GM18909 (cell line): ENCODE data around the gene SLC38A10.
A peak's percentile ranks its signal among the peaks of the same experiment; 100 is the strongest.

ENCODE experiments used
- ATAC-seq: cut with Tn5 transposase; IDR thresholded peaks from one replicate; pipeline ENCODE4 v1.9.1; 2021; ENCODE audit warnings: mild to moderate bottlenecking; ENCODE audit not compliant: unreplicated experiment, poor library complexity

SLC38A10 gene

DNA sequence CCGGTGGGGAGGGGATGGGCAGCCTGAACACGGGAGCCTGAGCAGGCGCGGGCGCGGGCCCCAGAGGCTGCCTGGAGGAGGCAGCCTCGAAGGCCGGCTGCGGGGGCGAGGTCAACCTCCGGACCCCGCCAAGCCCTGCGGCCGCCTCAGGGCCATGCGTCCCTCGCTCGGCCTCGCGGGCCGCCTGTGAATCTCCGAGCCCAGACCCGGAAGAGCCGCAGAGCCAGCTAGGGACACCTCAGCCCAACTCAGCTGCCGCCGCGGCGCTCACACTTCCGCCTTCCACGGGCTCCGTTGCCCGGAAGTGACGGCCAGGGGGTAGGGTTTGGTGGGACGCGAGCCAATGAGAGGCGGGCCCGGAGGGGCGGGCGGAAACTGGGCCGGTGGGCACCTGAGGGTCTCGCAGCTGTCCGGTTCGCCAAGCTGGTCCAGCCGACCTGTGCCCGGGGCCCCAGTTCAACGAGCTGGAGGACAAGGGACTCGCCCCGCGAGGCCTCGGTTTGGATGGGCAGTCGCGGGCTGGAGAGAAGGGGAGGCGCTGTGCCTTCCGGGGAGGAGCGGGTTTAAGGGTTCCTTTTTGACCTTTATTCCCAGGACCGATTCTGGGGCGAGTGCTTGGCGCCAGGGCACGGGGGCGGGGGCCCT, at the start of gene SLC38A10:
Gene SLC38A10, minus strand, starts transcription at position 277 of the 645 bp plus-strand sequence. CDS start 386 bp downstream, outside the sequence.
- peak; percentile 86 for ATAC-seq

DNA sequence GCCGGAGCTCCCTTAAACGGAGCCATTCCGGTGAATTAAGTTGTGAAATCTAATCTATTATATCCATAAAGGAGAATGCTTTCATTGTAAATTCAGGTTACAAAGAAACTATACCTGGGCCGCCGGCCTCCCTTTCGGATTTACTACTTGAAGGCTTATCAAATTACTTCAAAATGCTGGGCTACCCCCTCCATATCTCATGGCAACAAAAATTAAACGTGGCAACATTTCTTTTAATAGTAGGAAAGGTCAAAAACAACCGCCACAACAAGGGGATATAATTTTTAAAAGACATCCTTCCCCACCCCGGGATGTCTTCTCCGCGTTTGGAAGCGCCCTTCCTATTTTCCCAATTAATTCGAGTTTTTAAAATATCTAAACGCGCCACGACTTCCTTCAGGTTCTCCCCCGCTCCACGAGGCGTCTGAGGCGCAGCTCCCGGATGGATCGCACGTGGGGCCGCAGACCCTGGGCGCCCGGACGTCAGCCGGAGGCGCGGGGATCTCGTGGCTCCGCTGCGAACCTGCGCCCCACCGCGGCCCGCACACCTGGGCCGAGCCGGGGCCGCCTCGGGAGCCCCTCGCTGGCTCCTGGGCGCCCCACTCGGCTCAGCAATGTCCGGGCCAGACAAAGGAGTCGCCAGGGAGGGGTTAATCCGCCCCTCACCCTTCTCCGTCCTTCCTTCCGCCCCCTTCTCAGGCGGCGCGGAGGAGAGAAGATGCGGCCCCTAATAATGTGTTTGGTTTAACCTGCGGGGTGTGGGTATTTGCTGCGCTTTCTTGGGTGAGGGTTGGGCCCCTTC, 47.4 kb upstream of the SLC38A10 start:
- ATAC-seq: no peak

DNA sequence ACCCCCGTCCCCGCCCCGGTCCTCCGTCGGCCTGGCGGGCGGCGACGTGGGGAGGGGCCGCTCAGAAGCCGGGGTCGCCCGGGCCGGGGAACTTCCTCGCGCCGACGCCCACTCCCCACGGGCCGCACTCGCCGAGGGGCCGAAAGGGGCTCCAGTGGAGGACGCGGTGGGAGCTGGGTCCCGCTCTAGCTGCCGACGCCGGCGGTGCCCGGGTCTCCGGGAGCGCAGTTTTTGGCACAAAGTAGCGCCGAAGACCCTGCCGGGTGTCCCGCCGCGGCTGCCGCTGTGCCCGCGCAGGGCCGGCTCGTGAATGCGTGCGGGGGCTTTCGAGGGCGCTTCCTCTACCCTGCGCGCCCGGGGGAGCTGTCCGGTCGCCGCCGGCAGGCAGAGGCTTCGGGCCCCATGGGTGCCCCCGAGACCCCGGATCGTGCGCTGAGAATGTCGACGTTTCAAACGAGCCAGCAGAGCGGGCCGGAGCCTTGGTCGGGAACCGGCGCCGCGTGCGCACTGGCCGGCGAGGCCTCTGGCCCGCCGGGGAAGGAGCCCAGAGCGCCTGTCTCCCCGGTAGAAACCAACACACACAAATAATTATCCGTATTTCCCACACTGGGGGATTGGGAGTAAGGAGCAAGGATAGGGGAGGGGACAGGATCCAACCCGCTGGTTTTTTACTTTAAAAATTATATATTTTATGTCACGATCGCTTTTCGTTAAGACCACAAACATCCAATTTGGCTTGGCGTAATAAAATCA, 46.6 kb upstream of the SLC38A10 start:
- ATAC-seq: no peak

DNA sequence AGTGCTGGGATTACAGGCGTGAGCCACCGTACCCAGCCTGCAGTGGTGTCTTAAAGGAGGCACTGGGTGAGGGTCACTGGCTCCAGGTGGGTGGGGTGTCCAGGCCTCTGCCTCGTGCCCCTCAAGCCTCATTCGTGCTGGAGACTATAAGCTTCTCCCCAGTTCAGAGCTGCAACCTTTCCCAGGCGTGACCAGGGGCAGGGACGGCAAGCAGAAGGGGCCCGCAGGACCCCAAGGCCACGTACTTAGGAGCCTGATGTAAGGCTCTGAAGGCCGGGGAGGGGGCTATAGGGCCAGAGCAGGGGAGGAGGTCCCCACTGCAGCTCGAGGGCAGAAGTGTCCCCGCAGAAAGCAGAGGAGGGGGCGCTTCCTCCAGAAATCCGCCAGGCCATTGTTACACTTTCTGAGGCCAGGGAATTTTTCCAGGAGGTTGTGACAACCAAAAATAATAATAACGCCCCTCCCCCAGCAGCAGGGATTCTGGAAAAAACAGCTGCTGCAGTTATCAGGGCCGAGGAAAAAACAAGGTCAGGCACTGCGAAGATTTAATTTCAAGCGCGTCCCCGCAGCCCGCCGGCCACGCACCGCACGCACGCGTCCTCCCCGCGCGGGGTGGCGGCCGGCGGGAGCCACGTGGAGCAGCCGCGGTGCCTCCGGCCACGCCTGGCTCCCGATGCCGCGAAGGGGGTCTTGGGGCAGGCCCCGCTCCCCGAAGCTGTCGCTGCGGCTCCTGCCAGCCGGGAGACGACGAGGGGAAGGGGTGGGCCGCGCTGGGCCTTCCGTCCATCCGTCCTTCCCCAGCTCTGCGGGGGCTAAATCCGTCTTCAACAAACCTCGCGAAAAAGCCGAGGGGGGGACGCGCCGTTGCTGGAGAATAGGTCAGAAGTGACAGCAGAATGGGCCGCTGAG, 45.8 kb upstream of the SLC38A10 start:
- no peak for ATAC-seq

DNA sequence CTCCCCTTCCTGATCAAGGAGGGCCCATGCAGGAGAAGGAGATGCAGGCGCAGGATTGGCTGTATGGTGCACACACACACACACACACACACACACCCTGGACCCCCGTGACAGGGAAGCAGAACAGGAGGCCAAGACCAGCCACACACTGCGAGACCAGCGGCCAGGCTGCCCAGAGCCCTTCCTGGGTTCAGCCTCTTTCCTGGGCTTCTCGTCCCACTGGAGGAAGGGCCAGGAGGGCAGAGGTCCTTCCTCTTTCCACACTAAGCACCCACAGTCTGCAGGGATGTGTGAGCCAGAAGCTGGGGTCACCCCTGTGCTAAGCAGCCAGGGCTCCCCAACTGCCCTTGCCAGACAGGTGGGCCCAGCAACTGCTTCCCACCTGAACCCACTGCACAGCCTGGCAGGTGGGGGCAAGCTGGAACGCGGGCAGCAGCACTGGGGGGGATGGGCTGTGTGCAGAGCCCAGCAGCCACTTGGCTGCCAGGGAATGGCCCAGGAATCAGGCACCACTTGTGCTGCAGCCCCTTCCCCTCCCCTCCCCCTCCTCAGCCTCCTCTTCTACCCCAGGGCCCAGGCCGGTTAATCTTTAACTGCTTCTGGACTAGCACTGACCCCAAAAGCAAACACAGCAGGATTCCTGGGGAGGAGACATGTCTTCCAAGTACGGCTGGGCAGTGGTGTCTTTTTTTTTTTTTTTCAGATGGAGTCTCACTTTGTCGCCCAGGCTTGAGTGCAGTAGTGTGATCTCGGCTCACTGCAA, 44.6 kb upstream of the SLC38A10 start:
- no peak for ATAC-seq

DNA sequence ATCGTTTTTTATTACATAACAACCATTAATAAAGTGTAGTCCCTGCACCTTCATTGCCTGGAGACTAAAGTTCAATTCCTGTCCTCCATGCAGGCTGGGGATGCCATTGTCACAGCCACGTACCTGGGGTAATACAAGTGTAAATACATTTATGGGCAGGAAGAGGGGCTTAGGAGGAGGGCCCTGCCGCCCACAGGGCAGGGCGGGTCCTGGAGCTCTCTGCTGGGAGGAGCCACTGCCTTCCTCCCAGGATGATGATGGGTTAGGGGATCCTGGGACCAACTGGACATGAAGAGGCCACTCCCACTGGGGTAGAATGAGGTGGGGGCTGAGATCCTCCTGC, 44.1 kb upstream of the SLC38A10 start:
- no peak for ATAC-seq

DNA sequence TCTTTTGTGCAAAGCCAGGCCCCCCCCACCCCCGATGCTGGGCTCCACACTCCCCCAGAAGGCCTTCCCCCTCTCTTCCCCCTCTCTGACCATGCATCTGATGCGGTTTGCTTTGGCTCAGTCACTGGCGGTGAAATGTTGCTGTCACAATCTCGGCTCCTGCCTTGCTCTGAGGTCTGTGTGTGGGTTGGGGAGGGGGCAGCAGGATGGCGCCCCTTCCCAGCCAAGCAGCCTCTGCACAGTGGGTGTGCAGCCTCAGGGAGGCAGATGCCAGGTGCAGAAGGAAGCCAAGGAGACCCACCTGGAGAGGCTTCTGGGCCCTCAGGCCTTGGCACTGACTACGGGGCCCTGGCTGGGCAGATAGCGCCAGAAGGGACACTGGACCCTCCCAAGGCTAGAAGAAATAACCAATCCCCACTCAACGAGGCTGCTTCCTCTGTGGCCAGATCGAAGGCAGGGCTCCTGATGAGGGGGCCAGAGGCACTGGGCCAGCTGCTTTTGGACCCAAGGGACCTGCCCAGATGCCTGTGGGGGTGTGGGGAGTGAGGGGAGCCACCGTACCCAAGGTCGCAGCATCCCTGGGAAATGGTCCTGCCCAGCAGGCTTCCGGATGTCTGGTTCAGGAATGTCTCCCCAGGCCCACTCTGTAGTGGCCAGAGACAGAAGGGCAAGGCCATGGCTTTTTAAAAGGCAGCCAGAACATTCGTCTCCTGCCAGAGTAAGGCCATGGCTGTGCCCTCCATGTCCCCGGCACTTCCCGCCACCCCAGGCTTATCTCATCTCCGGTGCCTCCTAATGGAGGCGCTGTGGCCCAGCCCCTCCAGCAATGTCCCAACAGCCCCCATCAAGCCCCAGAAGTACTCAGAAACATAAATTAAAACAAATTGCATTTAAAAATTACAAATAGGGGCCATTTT, 43.4 kb upstream of the SLC38A10 start:
- ATAC-seq: no peak

DNA sequence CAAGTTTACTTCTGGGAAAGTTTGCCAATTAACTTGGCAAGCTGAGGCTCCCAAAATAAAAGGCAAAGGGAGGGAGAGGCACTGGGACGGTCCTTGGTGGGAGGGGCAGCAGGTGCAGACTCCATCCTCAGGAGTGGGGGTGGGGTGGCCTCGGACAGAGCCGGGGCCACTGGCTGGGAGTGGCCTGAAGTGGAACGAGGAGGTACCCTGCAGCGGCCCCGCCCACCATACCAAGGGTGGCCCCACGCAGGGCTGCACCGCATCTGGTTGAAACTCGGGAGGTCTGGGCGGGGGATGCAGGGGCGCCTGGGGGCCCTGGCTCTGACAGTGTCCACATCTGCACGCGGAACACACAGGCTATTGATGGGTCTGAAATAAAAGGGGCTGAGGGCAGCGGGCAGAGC, 42.4 kb upstream of the SLC38A10 start:
- no peak for ATAC-seq

DNA sequence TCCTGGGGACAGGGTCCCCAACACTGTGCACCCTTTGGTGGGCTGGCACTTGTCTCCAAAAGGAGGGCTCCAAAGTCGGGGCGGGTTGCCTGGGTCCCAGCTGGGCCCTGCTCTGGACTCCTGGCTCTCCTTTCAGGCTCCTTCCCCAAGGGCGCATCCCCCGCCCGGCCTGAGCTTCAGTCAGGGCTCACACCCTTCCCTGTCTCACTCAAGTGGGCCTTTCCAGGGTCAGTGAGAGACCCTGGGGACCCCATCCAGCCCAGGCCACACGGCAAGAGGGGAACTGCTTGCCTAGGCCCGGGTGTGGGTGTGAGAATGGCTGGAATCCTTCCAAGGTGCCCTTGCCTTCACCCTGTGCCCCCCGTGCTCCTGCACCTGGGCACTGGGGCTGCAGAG, 41.8 kb upstream of the SLC38A10 start:
- ATAC-seq: no peak

DNA sequence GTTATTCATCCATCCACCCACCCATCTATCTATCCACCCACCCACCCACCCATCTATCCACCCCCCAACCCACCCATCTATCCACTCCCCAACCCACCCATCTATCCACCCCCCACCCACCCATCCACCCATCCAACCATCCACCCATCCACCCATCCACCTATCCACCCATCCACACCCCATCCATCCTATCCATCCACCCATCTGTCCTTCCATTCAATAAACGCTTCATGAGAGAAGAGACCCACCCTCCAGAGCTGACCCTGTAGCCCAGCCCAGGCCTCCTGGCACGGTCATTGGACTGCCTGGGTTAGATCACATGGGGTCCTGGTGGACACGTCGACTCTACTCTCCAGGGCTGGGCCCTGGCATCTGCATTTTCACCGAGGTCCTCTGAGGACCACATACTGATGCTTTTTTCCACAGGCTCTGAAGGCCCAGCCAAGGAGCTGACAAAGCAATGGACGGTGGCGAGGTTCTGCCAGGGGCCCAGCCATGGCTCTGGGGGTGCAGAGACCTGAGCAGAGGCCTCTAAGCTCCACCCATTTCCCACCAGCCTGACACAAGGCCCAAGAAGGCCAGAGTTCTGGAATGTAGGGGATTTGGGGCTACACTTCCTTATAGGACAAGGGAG, 41.3 kb upstream of the SLC38A10 start:
- ATAC-seq: no peak

DNA sequence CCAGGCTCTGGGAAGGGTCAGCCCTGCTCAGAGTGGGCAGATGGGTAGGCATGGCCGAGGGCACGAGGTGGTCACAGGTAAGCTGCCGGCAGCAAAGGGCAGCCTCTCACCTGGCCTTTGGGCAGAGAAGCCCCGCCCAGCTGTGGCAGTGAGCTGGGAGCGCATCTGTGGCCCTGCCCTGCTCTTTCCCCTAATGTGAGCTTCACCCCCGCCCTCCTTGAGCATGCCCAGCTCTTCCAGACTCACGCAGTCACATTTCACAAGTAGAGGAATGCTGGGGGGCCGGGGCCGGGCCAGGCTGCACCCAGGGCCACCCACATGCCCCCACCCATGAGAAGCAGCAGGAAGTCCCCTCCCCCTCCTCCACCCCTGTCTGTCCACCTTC, 40.7 kb upstream of the SLC38A10 start:
- no peak for ATAC-seq

DNA sequence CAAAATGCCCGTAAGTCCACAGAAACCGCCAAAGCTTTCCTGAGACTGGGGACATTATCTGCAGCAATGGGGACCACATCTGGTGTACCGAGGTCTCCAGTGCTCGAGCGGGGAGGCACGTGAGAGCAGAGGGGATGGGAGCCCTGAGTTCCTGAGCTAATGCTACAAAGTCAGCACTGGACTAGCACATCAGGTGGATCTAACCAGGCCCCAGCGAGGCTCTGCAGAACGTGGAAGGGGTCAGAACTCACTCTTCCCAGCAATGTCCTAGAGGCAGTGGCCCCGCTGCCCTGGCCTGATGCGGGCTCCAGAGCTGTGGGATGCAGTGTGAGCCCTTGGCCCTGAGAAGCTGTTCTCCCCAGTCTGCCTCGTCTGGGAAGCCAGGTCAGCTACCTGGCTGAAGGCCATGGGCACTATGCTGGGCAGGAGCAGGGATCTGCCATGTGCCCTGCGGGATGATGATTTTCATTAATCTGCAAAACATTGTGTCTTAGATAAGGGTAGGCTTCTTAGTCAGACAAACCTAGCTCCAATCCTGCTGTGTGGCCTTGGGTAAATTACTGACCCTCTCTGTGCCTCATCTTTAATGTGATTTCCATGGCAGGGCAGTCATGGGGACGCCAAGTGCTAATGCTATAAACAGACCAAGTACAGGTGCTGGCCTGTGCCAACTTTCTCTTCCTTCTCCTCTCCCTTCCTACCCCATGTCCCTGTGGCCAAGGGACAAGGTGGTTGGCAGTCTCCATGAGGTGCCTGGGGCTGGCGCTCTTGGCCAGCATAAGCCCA, 40.1 kb upstream of the SLC38A10 start:
- ATAC-seq: no peak

DNA sequence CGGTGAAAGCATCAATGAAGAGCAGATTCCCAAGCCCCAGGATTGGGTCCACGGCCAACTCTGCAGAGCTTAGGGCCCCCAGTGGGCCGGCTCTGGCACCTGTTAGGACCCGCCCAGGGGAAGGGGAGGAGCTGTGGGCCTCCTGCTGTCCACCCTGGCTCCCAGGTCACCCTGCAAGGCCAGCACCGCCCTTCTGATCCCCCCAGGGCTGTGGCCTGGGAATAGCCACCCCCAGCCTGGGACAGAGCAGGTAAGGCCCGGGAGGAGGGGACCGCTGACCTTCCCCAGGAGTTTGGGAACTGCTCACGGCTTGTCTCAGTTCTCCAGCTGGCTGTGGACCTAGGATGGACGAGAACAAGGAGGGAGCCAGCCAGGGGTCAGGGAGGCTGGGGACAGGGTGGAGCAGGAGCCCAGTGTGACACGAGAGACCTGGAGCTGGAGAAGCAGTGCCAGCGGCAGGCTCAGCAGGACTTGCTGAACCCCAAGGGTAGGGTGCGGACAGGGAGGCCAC, 39.3 kb upstream of the SLC38A10 start:
- ATAC-seq: no peak

DNA sequence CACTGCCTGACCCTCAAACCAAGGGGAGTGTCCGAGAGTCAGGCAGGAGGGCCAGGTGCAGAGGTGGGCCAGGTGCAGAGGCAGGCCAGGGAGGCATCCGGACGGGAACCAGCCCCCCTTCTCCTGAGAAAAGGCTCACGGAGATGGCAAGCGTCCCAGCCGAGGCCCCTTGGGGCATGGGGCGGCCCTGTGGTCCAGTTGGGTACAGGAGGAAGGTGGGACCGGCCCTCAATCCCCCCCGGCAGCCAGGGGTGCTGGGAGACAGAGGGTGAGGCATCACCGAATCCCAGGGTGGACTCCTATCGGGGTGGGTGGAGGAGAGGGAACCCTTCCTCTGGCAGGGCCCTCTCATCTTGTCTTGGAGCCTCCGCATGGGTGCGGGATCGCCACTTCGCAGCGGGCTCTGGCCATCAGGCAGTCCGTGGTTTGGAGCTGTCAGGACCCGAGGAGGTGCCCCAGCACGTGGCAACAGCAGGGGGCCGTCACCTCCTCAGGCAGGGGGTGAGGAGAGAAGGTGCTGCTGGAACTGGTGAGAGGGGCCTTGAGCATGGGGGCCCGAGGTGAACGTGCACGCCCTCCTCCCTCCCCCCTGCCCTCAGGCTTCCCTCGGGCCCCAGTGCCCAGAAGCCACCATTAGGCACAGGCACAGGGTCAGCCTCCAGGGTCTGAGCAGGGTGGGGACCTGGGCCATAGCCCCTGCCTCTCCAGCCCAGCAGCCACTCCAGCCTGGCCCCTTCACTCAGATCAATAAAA, 38.7 kb upstream of the SLC38A10 start:
- no peak for ATAC-seq

DNA sequence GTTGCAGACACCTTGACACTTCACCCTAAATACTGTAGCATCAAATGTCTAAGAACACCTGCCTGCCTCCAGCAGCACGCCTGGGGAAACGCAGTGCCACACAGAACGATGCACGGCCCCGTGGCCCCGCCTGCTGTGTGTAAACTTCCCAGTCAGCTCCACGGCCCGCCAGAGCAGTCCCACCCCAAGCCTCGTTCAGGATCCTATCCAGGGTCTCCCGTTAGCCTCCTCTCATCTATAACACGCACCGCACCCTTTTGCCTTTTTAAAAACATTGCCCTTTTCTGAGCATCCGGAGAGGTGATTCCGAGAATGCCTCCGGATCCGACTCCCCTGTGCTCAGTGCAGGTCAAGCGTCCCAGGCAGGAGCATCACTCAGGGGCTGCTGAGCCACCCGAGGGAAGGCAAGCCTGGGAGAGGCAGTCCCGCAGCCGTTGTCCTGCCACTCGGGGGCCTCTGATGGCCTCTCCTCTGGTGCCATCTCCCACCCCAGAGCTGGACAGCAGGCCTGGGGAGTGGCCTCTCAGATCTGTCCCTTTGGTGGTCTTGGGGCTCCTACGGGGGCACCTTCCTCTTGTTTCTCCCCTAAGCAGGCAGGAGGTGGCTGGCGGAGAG, 37.9 kb upstream of the SLC38A10 start:
- ATAC-seq: no peak
